Mesenchymal stem cell (in vitro differentiated cells and primary cell): ENCODE results near the gene SCART1. TPM values are rescaled to one million over a fixed set of nuclear protein-coding genes. Genes with fewer than 3 reads are reported as not detected.

Experiments
- DNase-seq: peaks from one replicate; pipeline ENCODE4 v3.0.0-alpha.2; 2013
- H2AFZ ChIP-seq: one replicate; pipeline ENCODE4 v1.6.1; 2013; ENCODE audit warnings: low read depth, mild to moderate bottlenecking, control low read depth, inconsistent platforms, low read length, moderate library complexity
- H2AK5ac ChIP-seq: 2 replicates; pipeline ENCODE4 v1.6.1; 2013; ENCODE audit warnings: low read length, moderate library complexity, mild to moderate bottlenecking, inconsistent platforms; ENCODE audit not compliant: severe bottlenecking
- H2BK120ac ChIP-seq: one replicate; pipeline ENCODE4 v1.6.1; 2013; ENCODE audit warnings: low read depth, mild to moderate bottlenecking, inconsistent platforms, low read length, moderate library complexity
- H2BK12ac ChIP-seq, 2 experiments: one replicate each; pipeline ENCODE4 v1.6.1; 2013; ENCODE audit warnings: inconsistent platforms in 2 of 2, low read length in 2 of 2, mild to moderate bottlenecking in 2 of 2, moderate library complexity in 2 of 2, control low read depth in 1 of 2
- H2BK15ac ChIP-seq: one replicate; pipeline ENCODE4 v1.6.1; 2013; ENCODE audit warnings: mild to moderate bottlenecking, low read depth, inconsistent platforms; ENCODE audit not compliant: poor library complexity, severe bottlenecking
- H2BK5ac ChIP-seq: 2 replicates; pipeline ENCODE4 v1.6.1; 2013; ENCODE audit warnings: low read depth, mild to moderate bottlenecking, low read length, control low read depth, inconsistent platforms; ENCODE audit not compliant: poor library complexity, severe bottlenecking
- H3K14ac ChIP-seq, 2 experiments: one replicate each; pipeline ENCODE4 v1.6.1; 2013; ENCODE audit warnings: inconsistent platforms in 2 of 2, low read length in 2 of 2, control low read depth in 1 of 2, mild to moderate bottlenecking in 1 of 2, moderate library complexity in 1 of 2
- H3K18ac ChIP-seq, 2 experiments: one replicate each; pipeline ENCODE4 v1.6.1; 2013; ENCODE audit warnings: inconsistent platforms in 2 of 2, low read length in 2 of 2, control low read depth in 1 of 2, low read depth in 1 of 2, mild to moderate bottlenecking in 1 of 2
- H3K23ac ChIP-seq, 2 experiments: one replicate each; pipeline ENCODE4 v1.6.1; 2013; ENCODE audit warnings: inconsistent platforms in 2 of 2, low read length in 2 of 2, mild to moderate bottlenecking in 2 of 2, moderate library complexity in 2 of 2, control low read depth in 1 of 2
- H3K27ac ChIP-seq: 2 replicates; pipeline ENCODE4 v1.5.1; 2013; ENCODE audit warnings: mild to moderate bottlenecking, moderate library complexity, low read length, control low read depth, inconsistent platforms; ENCODE audit not compliant: poor library complexity, severe bottlenecking
- H3K27me3 ChIP-seq, 2 experiments: 2 replicates each; pipeline versions ENCODE4 v1.6.1 to v1.7.0; 2013; ENCODE audit warnings: low read length in 2 of 2, mild to moderate bottlenecking in 2 of 2, moderate library complexity in 2 of 2, control low read depth in 1 of 2, inconsistent platforms in 1 of 2; ENCODE audit not compliant: control insufficient read depth in 1 of 2, insufficient read depth in 1 of 2
- H3K36me3 ChIP-seq, 2 experiments: 2 replicates each; pipeline versions ENCODE4 v1.6.1 to v1.7.0; 2013; ENCODE audit warnings: low read length in 2 of 2, control low read depth in 1 of 2, inconsistent platforms in 1 of 2, low read depth in 1 of 2, mild to moderate bottlenecking in 1 of 2; ENCODE audit not compliant: insufficient read depth in 2 of 2, control insufficient read depth in 1 of 2
- H3K4ac ChIP-seq, 2 experiments: one replicate each; pipeline ENCODE4 v1.6.1; 2013; ENCODE audit warnings: inconsistent platforms in 2 of 2, low read length in 2 of 2, mild to moderate bottlenecking in 2 of 2, moderate library complexity in 2 of 2, control low read depth in 1 of 2, low read depth in 1 of 2
- H3K4me1 ChIP-seq: 2 replicates; pipeline ENCODE4 v1.6.1; 2013; ENCODE audit warnings: low read depth, low read length, control low read depth; ENCODE audit not compliant: control insufficient read depth, insufficient read depth
- H3K4me2 ChIP-seq: 2 replicates; pipeline ENCODE4 v1.6.1; 2013; ENCODE audit warnings: low read length, mild to moderate bottlenecking, inconsistent platforms; ENCODE audit not compliant: poor library complexity, severe bottlenecking
- H3K4me3 ChIP-seq, 2 experiments: 2 replicates each; pipeline versions ENCODE4 v1.5.1 to v1.7.0; 2013; ENCODE audit warnings: low read length in 2 of 2, mild to moderate bottlenecking in 2 of 2, control low read depth in 1 of 2, low read depth in 1 of 2; ENCODE audit not compliant: insufficient read depth in 1 of 2
- H3K79me1 ChIP-seq: replicated peaks from 2 replicates; pipeline ENCODE4 v1.6.1; 2013; ENCODE audit warnings: mild to moderate bottlenecking, control low read depth, low read length, inconsistent platforms; ENCODE audit not compliant: poor library complexity, severe bottlenecking
- H3K9ac ChIP-seq: 2 replicates; pipeline ENCODE4 v1.7.0; 2013; ENCODE audit warnings: mild to moderate bottlenecking, low read length, moderate library complexity
- H3K9me3 ChIP-seq: 2 replicates; pipeline ENCODE4 v1.7.0; 2013; ENCODE audit warnings: mild to moderate bottlenecking, low read length; ENCODE audit not compliant: control insufficient read depth
- H4K8ac ChIP-seq: one replicate; pipeline ENCODE4 v1.6.1; 2013; ENCODE audit warnings: inconsistent platforms, mild to moderate bottlenecking, low read length, moderate library complexity
- H4K91ac ChIP-seq: one replicate; pipeline ENCODE4 v1.6.1; 2013; ENCODE audit warnings: mild to moderate bottlenecking, low read length, inconsistent platforms
- WGBS: methylation state at CpG from one replicate; pipeline ENCODE4 v1.1.7; 2013; ENCODE audit warnings: mixed read lengths; 5-methylcytosine and 5-hydroxymethylcytosine counted together
- polyA plus RNA-seq, 2 experiments: library from polyadenylated mRNA; stranded (reverse); fragments of 200-250 nt; gene quantifications; one replicate each; pipeline ENCODE4 v1.2.3, GENCODE V29; 2013

SCART1 gene
- polyA plus RNA-seq (2013, experiment 1 of 2), result 0.47 TPM
- polyA plus RNA-seq (2013, experiment 2 of 2), result 0.58 TPM

GRCh38 chr10:133453516-133454203 lies at the start of gene SCART1:
SCART1 (plus strand) TSS chr10:133453945; CDS start chr10:133453998, 53 bp downstream.
- Histone ChIP-seq H3K9ac (no peak within 1 kb of the TSS), H3K4ac (no peak within 1 kb of the TSS), H3K4me1 (no peaks in the 10 kb centered on the region), H3K27me3 (no peaks in the 10 kb centered on the region), H3K18ac (no peak within 1 kb of the TSS), H3K14ac (no peak within 1 kb of the TSS), H3K36me3 (peaks cover 0 to 16% of the 10 kb centered on the region in 2 experiments), H2BK5ac (no peak within 1 kb of the TSS), H2BK15ac (no peak within 1 kb of the TSS), H4K8ac (no peak within 1 kb of the TSS), H3K23ac (no peak within 1 kb of the TSS), H3K4me3 (no peak within 1 kb of the TSS), H2BK12ac (no peak within 1 kb of the TSS), H3K4me2 (no peak within 1 kb of the TSS), H4K91ac (no peak within 1 kb of the TSS), H3K27ac (no peak within 1 kb of the TSS), H3K9me3 (peaks cover 11% of the 10 kb centered on the region), H3K79me1 (no peaks in the 10 kb centered on the region), H2AK5ac (no peak within 1 kb of the TSS), H2BK120ac (no peak within 1 kb of the TSS), H2AFZ (no peak within 1 kb of the TSS)
- 83% methylated on average over 11 of the region's 11 CpGs for WGBS
- DNase-seq, result no peak

GRCh38 chr10:133405272-133405671 lies 48.5 kb upstream of the SCART1 start:
- H3K4me1 ChIP-seq, result peaks cover 12% of the 10 kb centered on the region
- H3K79me1 ChIP-seq, result peaks cover 30% of the 10 kb centered on the region
- H3K27me3 ChIP-seq, result no peaks in the 10 kb centered on the region
- no peak for DNase-seq
- no peak overlapping the region for H2BK5ac ChIP-seq
- H2AFZ ChIP-seq, result no peak overlapping the region
- no peak overlapping the region for H3K18ac ChIP-seq
- H3K23ac ChIP-seq, result no peak overlapping the region
- 13% methylated on average over 1 of the region's 2 CpGs for WGBS
- H4K91ac ChIP-seq, result no peak overlapping the region
- no peak overlapping the region for H3K4ac ChIP-seq
- H3K36me3 ChIP-seq, result peaks cover 38 to 85% of the 10 kb centered on the region in 2 experiments
- no peak overlapping the region for H2BK15ac ChIP-seq
- no peak overlapping the region for H2AK5ac ChIP-seq
- peak overlapping the region; percentile 67 for H3K27ac ChIP-seq
- no peak overlapping the region for H4K8ac ChIP-seq
- no peak overlapping the region for H3K9ac ChIP-seq
- H3K4me3 ChIP-seq, result no peak overlapping the region
- H2BK12ac ChIP-seq, result no peak overlapping the region
- H3K9me3 ChIP-seq, result peaks cover 3% of the 10 kb centered on the region
- H2BK120ac ChIP-seq, result no peak overlapping the region
- H3K4me2 ChIP-seq, result no peak overlapping the region
- no peak overlapping the region for H3K14ac ChIP-seq

- no peak overlapping the region for H3K23ac ChIP-seq
Measured at GRCh38 chr10:133405844-133406527, 47.8 kb upstream of the SCART1 start.

More at GRCh38 chr10:133405844-133406527, 47.8 kb upstream of the SCART1 start:
- Histone ChIP-seq H2BK15ac (no peak overlapping the region), H3K9ac (no peak overlapping the region), H2AK5ac (no peak overlapping the region), H3K18ac (no peak overlapping the region), H2BK12ac (no peak overlapping the region), H3K27me3 (no peaks in the 10 kb centered on the region), H4K91ac (no peak overlapping the region), H3K9me3 (peaks cover 10% of the 10 kb centered on the region), H3K4ac (no peak overlapping the region), H3K27ac (peak overlapping the region; percentile 67), H2AFZ (no peak overlapping the region), H3K4me1 (peaks cover 10% of the 10 kb centered on the region), H3K79me1 (peaks cover 28% of the 10 kb centered on the region), H3K36me3 (peaks cover 36 to 85% of the 10 kb centered on the region in 2 experiments), H3K14ac (no peak overlapping the region), H3K4me2 (no peak overlapping the region), H4K8ac (no peak overlapping the region), H2BK120ac (no peak overlapping the region), H2BK5ac (no peak overlapping the region), H3K4me3 (no peak overlapping the region)
- WGBS, result 97% methylated on average over 6 of the region's 8 CpGs
- peak; percentile 16 for DNase-seq
